H9 (cell line): ENCODE measurements around the gene FBN3. TPM values are rescaled to one million over a fixed set of nuclear protein-coding genes. Genes with fewer than 3 reads are reported as not detected.

Source experiments
- DNase-seq: peaks from one replicate; pipeline ENCODE4 v3.0.0-alpha.2; 2017
- H2AFZ ChIP-seq: one replicate; pipeline ENCODE4 v1.6.1; 2013; ENCODE audit warnings: mild to moderate bottlenecking, low read length, control low read depth, moderate library complexity
- H2AK5ac ChIP-seq: 2 replicates; pipeline ENCODE4 v1.6.1; 2013; ENCODE audit warnings: low read length, control low read depth, mixed read lengths; ENCODE audit not compliant: insufficient read length
- H2BK120ac ChIP-seq: one replicate; pipeline ENCODE4 v1.6.1; 2013; ENCODE audit warnings: low read depth, mild to moderate bottlenecking, low read length, control low read depth, inconsistent platforms; ENCODE audit not compliant: poor library complexity, severe bottlenecking
- H2BK12ac ChIP-seq: 2 replicates; pipeline ENCODE4 v1.6.1; 2013; ENCODE audit warnings: low read length, control low read depth, mixed read lengths, low read depth; ENCODE audit not compliant: insufficient read length
- H2BK15ac ChIP-seq: 2 replicates; pipeline ENCODE4 v1.6.1; 2013; ENCODE audit warnings: low read depth, low read length, control low read depth
- H2BK20ac ChIP-seq: one replicate; pipeline ENCODE4 v1.6.1; 2013; ENCODE audit warnings: low read depth, mild to moderate bottlenecking, low read length, control low read depth, inconsistent platforms; ENCODE audit not compliant: poor library complexity, severe bottlenecking
- H2BK5ac ChIP-seq: 2 replicates; pipeline ENCODE4 v1.6.1; 2013; ENCODE audit warnings: low read length, control low read depth, mixed read lengths; ENCODE audit not compliant: insufficient read length
- H3K14ac ChIP-seq: 2 replicates; pipeline ENCODE4 v1.6.1; 2013; ENCODE audit warnings: low read length, control low read depth; ENCODE audit not compliant: insufficient read depth
- H3K18ac ChIP-seq: 2 replicates; pipeline ENCODE4 v1.6.1; 2013; ENCODE audit warnings: low read depth, mild to moderate bottlenecking, mixed read lengths, low read length, control low read depth; ENCODE audit not compliant: insufficient read length
- H3K23ac ChIP-seq: 2 replicates; pipeline ENCODE4 v1.6.1; 2013; ENCODE audit warnings: low read length, control low read depth, mixed read lengths, low read depth; ENCODE audit not compliant: insufficient read length
- H3K23me2 ChIP-seq: 2 replicates; pipeline ENCODE4 v1.6.1; 2013; ENCODE audit warnings: low read depth, mild to moderate bottlenecking, mixed read lengths, low read length, control low read depth; ENCODE audit not compliant: insufficient read length, poor library complexity, severe bottlenecking
- H3K27ac ChIP-seq: 2 replicates; pipeline ENCODE4 v1.5.1; 2013; ENCODE audit warnings: low read length, control low read depth, mixed read lengths, low read depth; ENCODE audit not compliant: insufficient read length
- H3K27me3 ChIP-seq: 2 replicates; pipeline ENCODE4 v1.6.1; 2013; ENCODE audit warnings: low read length, control low read depth, inconsistent platforms; ENCODE audit not compliant: insufficient read depth
- H3K4ac ChIP-seq: 2 replicates; pipeline ENCODE4 v1.6.1; 2013; ENCODE audit warnings: low read depth, mild to moderate bottlenecking, control low read depth, inconsistent platforms, low read length, moderate library complexity
- H3K4me1 ChIP-seq: 2 replicates; pipeline ENCODE4 v1.6.1; 2013; ENCODE audit warnings: low read length, control low read depth, inconsistent platforms; ENCODE audit not compliant: insufficient read depth
- H3K4me2 ChIP-seq: 2 replicates; pipeline ENCODE4 v1.6.1; 2013; ENCODE audit warnings: low read length, control low read depth, mixed read lengths; ENCODE audit not compliant: insufficient read length, insufficient read depth
- H3K56ac ChIP-seq: 2 replicates; pipeline ENCODE4 v1.6.1; 2013; ENCODE audit warnings: low read depth, mild to moderate bottlenecking, mixed read lengths, low read length, control low read depth; ENCODE audit not compliant: insufficient read length
- H3K79me1 ChIP-seq: 2 replicates; pipeline ENCODE4 v1.6.1; 2013; ENCODE audit warnings: low read depth, mild to moderate bottlenecking, moderate library complexity, low read length, control low read depth, inconsistent platforms; ENCODE audit not compliant: insufficient read depth, poor library complexity, severe bottlenecking
- H3K79me2 ChIP-seq: 2 replicates; pipeline ENCODE4 v1.6.1; 2013; ENCODE audit warnings: low read length, control low read depth, inconsistent platforms; ENCODE audit not compliant: insufficient read depth
- H3K9ac ChIP-seq: 2 replicates; pipeline ENCODE4 v1.6.1; 2013; ENCODE audit warnings: low read length, control low read depth, mixed read lengths; ENCODE audit not compliant: insufficient read length; ENCODE audit errors: extremely low read depth
- H3K9me3 ChIP-seq: one replicate; pipeline ENCODE4 v1.6.1; 2013; ENCODE audit warnings: low read depth, low read length, inconsistent platforms; ENCODE audit not compliant: control insufficient read depth
- H3T11ph ChIP-seq: one replicate; pipeline ENCODE4 v1.6.1; 2013; ENCODE audit warnings: mild to moderate bottlenecking, low read length, control low read depth, inconsistent platforms
- H4K20me1 ChIP-seq: one replicate; pipeline ENCODE4 v1.6.1; 2013; ENCODE audit not compliant: control insufficient read depth, insufficient read length, insufficient read depth
- H4K5ac ChIP-seq: 2 replicates; pipeline ENCODE4 v1.6.1; 2013; ENCODE audit warnings: low read depth, mild to moderate bottlenecking, mixed read lengths, low read length, control low read depth; ENCODE audit not compliant: insufficient read length
- H4K8ac ChIP-seq: replicated peaks from 2 replicates; pipeline ENCODE4 v1.6.1; 2013; ENCODE audit warnings: low read length, control low read depth, mixed read lengths, low read depth; ENCODE audit not compliant: insufficient read length
- H4K91ac ChIP-seq: 2 replicates; pipeline ENCODE4 v1.6.1; 2013; ENCODE audit warnings: low read depth, mild to moderate bottlenecking, moderate library complexity, mixed read lengths, low read length, control low read depth; ENCODE audit not compliant: insufficient read length
- H3K27ac Mint-ChIP-seq, 3 experiments: 2 replicates in 2 of 3; 3 replicates in 1 of 3; pipeline ENCODE4 v1.8.0; 2020 to 2021; ENCODE audit warnings: mixed read lengths in 3 of 3, mild to moderate bottlenecking in 1 of 3, moderate library complexity in 1 of 3
- H3K27me3 Mint-ChIP-seq: 2 replicates; pipeline ENCODE4 v1.8.0; 2021; ENCODE audit warnings: low read depth, mild to moderate bottlenecking, moderate library complexity, mixed read lengths
- H3K36me3 Mint-ChIP-seq, 3 experiments: 2 replicates in 2 of 3; 3 replicates in 1 of 3; pipeline ENCODE4 v1.8.0; 2020 to 2021; ENCODE audit warnings: low read depth in 3 of 3, mixed read lengths in 3 of 3; ENCODE audit not compliant: insufficient read depth in 1 of 3
- H3K4me1 Mint-ChIP-seq, 2 experiments: 2 replicates each; pipeline ENCODE4 v1.8.0; 2020; ENCODE audit warnings: mixed read lengths in 2 of 2
- H3K4me3 Mint-ChIP-seq, 2 experiments: 2 replicates in 1 of 2; 3 replicates in 1 of 2; pipeline ENCODE4 v1.8.0; 2020 to 2021; ENCODE audit warnings: mild to moderate bottlenecking in 2 of 2, mixed read lengths in 2 of 2, moderate library complexity in 1 of 2
- H3K9me3 Mint-ChIP-seq, 2 experiments: 2 replicates in 1 of 2; 3 replicates in 1 of 2; pipeline ENCODE4 v1.8.0; 2020; ENCODE audit warnings: mild to moderate bottlenecking in 2 of 2, mixed read lengths in 2 of 2, moderate library complexity in 1 of 2
- CTCF ChIP-seq: fragments of 200-600 bp; sonication (generic); conservative IDR thresholded peaks from 3 replicates; pipeline ENCODE4 v1.8.0; 2021; ENCODE audit warnings: antibody characterized with exemption, mild to moderate bottlenecking
- WGBS: extraction: QIAGEN DNeasy Blood & Tissue Kit; methylation state at CpG from one replicate; pipeline ENCODE4 v1.1.7; 2013; ENCODE audit warnings: missing lambda C conversion rate, low lambda C conversion rate, mixed read lengths; ENCODE audit not compliant: insufficient read length; ENCODE audit errors: extremely low coverage; 5-methylcytosine and 5-hydroxymethylcytosine counted together
- total RNA-seq: library from RNA; stranded (reverse); gene quantifications from 2 replicates; pipeline ENCODE4 v1.2.1, GENCODE V29; 2021

Gene FBN3
- total RNA-seq, 1 experiment from 2014 or later, result 31.0 TPM

DNA sequence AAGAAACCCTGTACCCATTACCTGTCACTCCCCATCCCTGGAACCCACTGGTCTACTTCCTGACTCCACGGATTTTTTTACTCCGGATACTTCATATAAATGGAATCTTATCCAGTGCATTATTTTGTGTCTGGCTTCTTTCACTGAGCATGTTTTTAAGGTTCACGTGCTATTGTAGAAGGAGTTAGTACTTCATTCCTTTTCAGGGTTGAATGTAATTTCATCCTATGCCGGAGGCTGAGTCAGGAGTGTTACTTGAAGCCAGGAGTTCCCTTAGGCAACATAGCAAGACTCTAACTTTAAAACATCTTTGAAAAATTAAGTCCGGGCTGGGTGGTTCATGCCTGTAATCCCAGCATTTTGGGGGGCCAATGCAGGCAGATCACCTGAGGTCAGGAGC, 126.0 kb downstream of the FBN3 start:
- no peaks in the 10 kb centered on the region for H3K23me2 ChIP-seq
- Mint-ChIP-seq H3K4me1 (0 out of 4 replicates have a peak, but pooled peaks cover 0 to 3% of the 10 kb centered on the region in 2 experiments), H3K27me3 (no peaks in the 10 kb centered on the region), H3K4me3 (no peak overlapping the region), H3K27ac (no peak overlapping the region), H3K36me3 (peaks cover 0 to 2% (median 0%) of the 10 kb centered on the region in 3 experiments; a peak in 1 of 7 replicates), H3K9me3 (no peaks in the 10 kb centered on the region; a peak in 1 of 5 replicates)
- no peak overlapping the region for H3K4me2 ChIP-seq
- no peak overlapping the region for H3K23ac ChIP-seq
- H2BK12ac ChIP-seq, result no peak overlapping the region
- no peak overlapping the region for H2BK20ac ChIP-seq
- no peak overlapping the region for H2AFZ ChIP-seq
- no peak overlapping the region for H3K56ac ChIP-seq
- no CpG with 5 or more reads among the region's 5 CpGs for WGBS
- no peak overlapping the region for H2BK5ac ChIP-seq
- H4K20me1 ChIP-seq, result no peaks in the 10 kb centered on the region
- H2BK15ac ChIP-seq, result no peak overlapping the region
- H3K79me1 ChIP-seq, result no peaks in the 10 kb centered on the region
- H4K91ac ChIP-seq, result no peak overlapping the region
- TF ChIP-seq CTCF, result no peak
- no peak overlapping the region for H3T11ph ChIP-seq
- no peak overlapping the region for H3K4ac ChIP-seq
- H3K9ac ChIP-seq, result no peak overlapping the region
- no peaks in the 10 kb centered on the region for H3K27me3 ChIP-seq
- H3K27ac ChIP-seq, result no peak overlapping the region
- no peak overlapping the region for H2AK5ac ChIP-seq
- H4K5ac ChIP-seq, result no peak overlapping the region
- no peaks in the 10 kb centered on the region for H3K9me3 ChIP-seq
- no peak overlapping the region for H2BK120ac ChIP-seq
- no peak for DNase-seq
- no peaks in the 10 kb centered on the region for H3K4me1 ChIP-seq
- no peak overlapping the region for H3K18ac ChIP-seq
- H4K8ac ChIP-seq, result no peak overlapping the region
- no peak overlapping the region for H3K14ac ChIP-seq
- H3K79me2 ChIP-seq, result no peaks in the 10 kb centered on the region
